ENCODE data around the gene ZDHHC13.

DNA sequence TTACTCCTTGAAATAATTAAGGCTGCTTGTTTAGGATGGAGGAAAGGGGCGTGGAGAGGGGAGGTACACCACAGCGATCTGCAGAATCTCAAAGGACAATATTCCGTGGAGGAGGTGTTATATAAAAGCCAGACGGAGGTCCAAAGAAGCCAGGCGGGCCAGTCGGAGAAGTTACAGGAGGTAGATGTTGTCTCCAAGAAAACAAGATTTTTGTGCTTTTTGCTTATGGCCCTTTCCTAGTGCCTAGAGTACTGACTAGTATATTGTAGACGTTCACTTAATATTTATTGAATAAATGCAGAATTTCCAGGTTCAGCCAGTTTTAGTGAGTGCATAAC, 761 bp downstream of the ZDHHC13 start:
- TF ChIP-seq CTCF (IDR thresholded peaks at IDR 0.05) (no peak), POLR2A (IDR thresholded peaks at IDR 0.05) (no peak)
